CD14-positive monocyte (primary cell): ENCODE results near the gene CRABP2. TPM values are rescaled to one million over a fixed set of nuclear protein-coding genes. Genes with fewer than 3 reads are reported as not detected.

Source experiments
- DNase-seq, 3 donors: peaks; one replicate each; pipeline ENCODE4 v3.0.0-alpha.2; 2011 to 2022
- H2AFZ ChIP-seq: 2 replicates; pipeline ENCODE4 v1.6.0; 2012; ENCODE audit warnings: mild to moderate bottlenecking, low read depth, low read length, inconsistent platforms; ENCODE audit not compliant: insufficient read depth, poor library complexity, severe bottlenecking
- H3K27ac ChIP-seq, 2 donors: 1 replicate in 1 of 2; 2 replicates in 1 of 2; pipeline ENCODE4 v1.5.1; 2012 to 2013; ENCODE audit warnings: low read length in 2 of 2, control low read depth in 1 of 2, inconsistent platforms in 1 of 2, low read depth in 1 of 2, mild to moderate bottlenecking in 1 of 2
- H3K27me3 ChIP-seq, 2 donors: one replicate each; pipeline versions ENCODE4 v1.6.0 to v1.6.1; 2011 to 2013; ENCODE audit warnings: low read length in 2 of 2; ENCODE audit not compliant: control insufficient read depth in 2 of 2, insufficient read depth in 2 of 2
- H3K36me3 ChIP-seq, 2 donors: replicated peaks in 1 of 2; 1 replicate in 1 of 2; 2 replicates in 1 of 2; pipeline versions ENCODE4 v1.5.1 to v1.6.1; 2012 to 2013; ENCODE audit warnings: low read length in 2 of 2, control low read depth in 1 of 2, inconsistent platforms in 1 of 2, mild to moderate bottlenecking in 1 of 2; ENCODE audit not compliant: insufficient read depth in 2 of 2, control insufficient read depth in 1 of 2
- H3K4me1 ChIP-seq, 2 donors: 1 replicate in 1 of 2; 2 replicates in 1 of 2; pipeline versions ENCODE4 v1.5.1 to v1.6.1; 2012 to 2013; ENCODE audit warnings: low read length in 2 of 2, control low read depth in 1 of 2, inconsistent platforms in 1 of 2, mild to moderate bottlenecking in 1 of 2, moderate library complexity in 1 of 2; ENCODE audit not compliant: insufficient read depth in 2 of 2, control insufficient read depth in 1 of 2
- H3K4me2 ChIP-seq: replicated peaks from 2 replicates; pipeline ENCODE3; 2012; ENCODE audit warnings: low read length, moderate library complexity, mild to moderate bottlenecking; ENCODE audit not compliant: poor library complexity, severe bottlenecking; ENCODE audit errors: extremely low read depth
- H3K4me3 ChIP-seq, 3 experiments: fragments of 200-600 bp in 1 of 3; sonication (generic) in 1 of 3; replicated peaks in 1 of 3; 1 replicate in 2 of 3; 2 replicates in 1 of 3; pipeline ENCODE4 v1.5.1; 2011 to 2013; ENCODE audit warnings: low read length in 3 of 3, mild to moderate bottlenecking in 3 of 3, control low read depth in 2 of 3, low read depth in 2 of 3, inconsistent platforms in 1 of 3, moderate library complexity in 1 of 3
- H3K79me2 ChIP-seq: 2 replicates; pipeline ENCODE4 v1.6.0; 2012; ENCODE audit warnings: mild to moderate bottlenecking, control low read depth, inconsistent platforms, low read length, moderate library complexity; ENCODE audit not compliant: insufficient read depth
- H3K9ac ChIP-seq: 2 replicates; pipeline ENCODE4 v1.6.0; 2017; ENCODE audit warnings: low read length, mild to moderate bottlenecking; ENCODE audit not compliant: insufficient read depth, poor library complexity, severe bottlenecking
- H3K9me3 ChIP-seq, 2 donors: replicated peaks in 1 of 2; 1 replicate in 1 of 2; 2 replicates in 1 of 2; pipeline versions ENCODE4 v1.5.1 to v1.6.1; 2012 to 2013; ENCODE audit warnings: low read length in 2 of 2, control low read depth in 1 of 2; ENCODE audit not compliant: control insufficient read depth in 1 of 2, insufficient read depth in 1 of 2
- H4K20me1 ChIP-seq: 2 replicates; pipeline ENCODE4 v1.6.0; 2012; ENCODE audit warnings: mild to moderate bottlenecking, low read length, control low read depth, moderate library complexity; ENCODE audit not compliant: insufficient read depth
- H3K27ac Mint-ChIP-seq, 7 donors: one replicate each; pipeline ENCODE4 v1.8.0; 2020; ENCODE audit warnings: mild to moderate bottlenecking in 7 of 7, mixed read lengths in 7 of 7, moderate library complexity in 6 of 7, inconsistent platforms in 2 of 7
- H3K27me3 Mint-ChIP-seq, 3 donors: one replicate each; pipeline ENCODE4 v1.8.0; 2021 to 2022; ENCODE audit warnings: low read depth in 3 of 3, mild to moderate bottlenecking in 3 of 3, mixed read lengths in 3 of 3, moderate library complexity in 3 of 3, inconsistent platforms in 1 of 3
- H3K36me3 Mint-ChIP-seq, 2 donors: one replicate each; pipeline ENCODE4 v1.8.0; 2020; ENCODE audit warnings: mixed read lengths in 2 of 2, inconsistent platforms in 1 of 2, mild to moderate bottlenecking in 1 of 2
- H3K4me1 Mint-ChIP-seq: one replicate; pipeline ENCODE4 v1.8.0; 2020; ENCODE audit warnings: mild to moderate bottlenecking, mixed read lengths
- H3K4me3 Mint-ChIP-seq, 2 donors: one replicate each; pipeline ENCODE4 v1.8.0; 2020; ENCODE audit warnings: mild to moderate bottlenecking in 2 of 2, mixed read lengths in 2 of 2, moderate library complexity in 1 of 2
- H3K9me3 Mint-ChIP-seq, 7 donors: one replicate each; pipeline ENCODE4 v1.8.0; 2020 to 2022; ENCODE audit warnings: mixed read lengths in 7 of 7, mild to moderate bottlenecking in 6 of 7, moderate library complexity in 6 of 7, inconsistent platforms in 2 of 7
- CTCF ChIP-seq: fragments of 200-600 bp; IDR thresholded peaks from one replicate; pipeline ENCODE4 v1.8.0; 2022; ENCODE audit warnings: antibody characterized with exemption, mild to moderate bottlenecking
- WGBS: methylation state at CpG from one replicate; pipeline ENCODE4 v1.1.5; 2013; ENCODE audit warnings: missing lambda C conversion rate; ENCODE audit not compliant: insufficient coverage; 5-methylcytosine and 5-hydroxymethylcytosine counted together
- intact Hi-C, 2 donors: fragments of 100-400 bp; cut with micrococcal nuclease; formaldehyde crosslinking; loops; one replicate each; pipeline versions ENCODE4 v1.15.0 to v1.15.1; 2023
- polyA plus RNA-seq, 3 donors: library from polyadenylated mRNA; depleted of rRNA in 1 of 3; unstranded in 2 of 3; stranded (reverse) in 1 of 3; fragments of 300-500 nt in 2 of 3; fragments of >200 nt in 1 of 3; fragmentation: Illumina TruSeq in 2 of 3; gene quantifications; 1 replicate in 2 of 3; 2 replicates in 1 of 3; pipeline ENCODE4 v1.2.3, GENCODE V29; 2012 to 2021

The CRABP2 gene
- polyA plus RNA-seq, 3 donors, result 0.23 to 1.8 TPM; not detected in 1

- intact Hi-C loops, result no loop called here
- Histone ChIP-seq H2AFZ (no peak overlapping the region), H3K79me2 (no peaks in the 10 kb centered on the region), H3K36me3 (no peaks in the 10 kb centered on the region), H3K4me3 (no peak overlapping the region), H3K4me2 (no peak overlapping the region), H4K20me1 (no peaks in the 10 kb centered on the region), H3K9ac (no peak overlapping the region), H3K27ac (no peak overlapping the region), H3K9me3 (no peaks in the 10 kb centered on the region), H3K27me3 (peaks cover 0 to 16% of the 10 kb centered on the region in 2 donors), H3K4me1 (peaks cover 28 to 39% of the 10 kb centered on the region in 2 donors)
- TF ChIP-seq CTCF, result no peak
- Mint-ChIP-seq H3K36me3 (no peaks in the 10 kb centered on the region), H3K9me3 (peaks cover 0 to 4% (median 0%) of the 10 kb centered on the region in 7 donors), H3K27ac (no peak overlapping the region), H3K4me3 (no peak overlapping the region), H3K4me1 (peaks cover 30% of the 10 kb centered on the region), H3K27me3 (peaks cover 30 to 60% (median 30%) of the 10 kb centered on the region in 3 donors)
- no peak for DNase-seq
- WGBS, result no CpG with 5 or more reads among the region's 5 CpGs
Measured at GRCh38 chr1:156667610-156667967, 37.8 kb downstream of the CRABP2 start.

GRCh38 chr1:156666862-156667609, 38.3 kb downstream of the CRABP2 start:
- no peak for TF ChIP-seq CTCF
- H3K27me3 ChIP-seq, result peaks cover 0 to 11% of the 10 kb centered on the region in 2 donors
- DNase-seq, result no peak
- H3K9me3 ChIP-seq, result no peaks in the 10 kb centered on the region
- H3K79me2 ChIP-seq, result no peaks in the 10 kb centered on the region
- H3K9ac ChIP-seq, result no peak overlapping the region
- Mint-ChIP-seq H3K36me3 (no peaks in the 10 kb centered on the region), H3K27ac (no peak overlapping the region), H3K9me3 (peaks cover 0 to 4% (median 0%) of the 10 kb centered on the region in 7 donors), H3K27me3 (peaks cover 27 to 57% (median 30%) of the 10 kb centered on the region in 3 donors), H3K4me3 (no peak overlapping the region), H3K4me1 (peaks cover 35% of the 10 kb centered on the region)
- H3K4me2 ChIP-seq, result no peak overlapping the region
- H3K4me3 ChIP-seq, result no peak overlapping the region
- peaks cover 33 to 44% of the 10 kb centered on the region in 2 donors for H3K4me1 ChIP-seq
- no peaks in the 10 kb centered on the region for H4K20me1 ChIP-seq
- no peak overlapping the region for H2AFZ ChIP-seq
- no peaks in the 10 kb centered on the region for H3K36me3 ChIP-seq
- WGBS, result 100% methylated on average over 4 of the region's 9 CpGs
- intact Hi-C loops, result no loop called here
- H3K27ac ChIP-seq, result no peak overlapping the region
